ENCODE data around the gene SCN5A.

- no peak for TF ChIP-seq POLR2AphosphoS5 (IDR thresholded peaks at IDR 0.05; ENCODE audit: low read depth, low read length)
- no peak for TF ChIP-seq POLR2A (IDR thresholded peaks at IDR 0.05; ENCODE audit: low read depth, low read length)
Observed at GRCh38 chr3:38614651-38615352, 34.7 kb downstream of the SCN5A start.

Data from GM12891 (cell line).